ELF-1 (cell line): ENCODE measurements around the gene CEP120.
"Not testable (repeated sequence)": the region's sequence is repeated elsewhere in the genome, so short reads cannot be mapped to it uniquely, and the experiment has no call there.

Source experiments
- DNase-seq: peaks from one replicate; pipeline ENCODE4 v3.0.0-alpha.2; 2016; ENCODE audit warnings: low read depth, low spot score

CEP120 gene

DNA sequence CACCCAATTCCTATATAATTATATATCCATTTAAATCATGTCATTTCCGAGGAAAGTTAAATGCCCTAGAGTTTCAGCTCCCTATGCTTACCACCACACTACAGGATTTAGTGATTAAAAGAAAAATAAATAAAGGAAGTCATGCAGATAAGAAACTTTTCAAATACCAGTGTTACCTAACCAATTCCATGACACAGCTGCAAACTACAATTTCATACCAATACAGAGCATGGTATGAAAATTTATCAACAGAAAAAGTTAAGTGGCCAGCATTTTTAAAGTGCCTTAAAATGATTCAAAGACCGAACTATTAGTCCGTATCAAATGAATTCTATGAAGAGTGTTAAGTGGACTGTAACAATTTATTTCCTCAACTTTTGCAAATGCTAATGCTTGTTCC is 35.9 kb downstream of the CEP120 start:
- no peak for DNase-seq

DNA sequence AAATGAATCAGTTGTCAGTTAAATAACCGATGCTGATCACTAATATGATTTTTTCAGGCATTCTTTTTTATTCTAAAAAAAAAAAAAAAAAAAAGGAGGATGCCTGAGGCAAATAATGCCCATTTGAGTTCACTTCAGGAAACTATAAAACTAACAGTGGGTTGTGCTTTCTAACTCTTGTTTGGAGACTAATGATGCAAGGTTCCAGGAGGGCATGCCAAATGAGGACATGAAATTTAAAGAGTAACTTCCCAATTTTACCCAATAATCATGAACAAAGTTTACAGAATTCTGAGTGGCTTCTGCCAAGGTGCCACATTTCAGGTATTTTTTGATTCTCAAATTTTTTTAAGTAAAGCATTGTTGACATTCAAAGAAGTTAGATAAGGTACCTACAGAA is 41.0 kb downstream of the CEP120 start:
- no peak for DNase-seq

DNA sequence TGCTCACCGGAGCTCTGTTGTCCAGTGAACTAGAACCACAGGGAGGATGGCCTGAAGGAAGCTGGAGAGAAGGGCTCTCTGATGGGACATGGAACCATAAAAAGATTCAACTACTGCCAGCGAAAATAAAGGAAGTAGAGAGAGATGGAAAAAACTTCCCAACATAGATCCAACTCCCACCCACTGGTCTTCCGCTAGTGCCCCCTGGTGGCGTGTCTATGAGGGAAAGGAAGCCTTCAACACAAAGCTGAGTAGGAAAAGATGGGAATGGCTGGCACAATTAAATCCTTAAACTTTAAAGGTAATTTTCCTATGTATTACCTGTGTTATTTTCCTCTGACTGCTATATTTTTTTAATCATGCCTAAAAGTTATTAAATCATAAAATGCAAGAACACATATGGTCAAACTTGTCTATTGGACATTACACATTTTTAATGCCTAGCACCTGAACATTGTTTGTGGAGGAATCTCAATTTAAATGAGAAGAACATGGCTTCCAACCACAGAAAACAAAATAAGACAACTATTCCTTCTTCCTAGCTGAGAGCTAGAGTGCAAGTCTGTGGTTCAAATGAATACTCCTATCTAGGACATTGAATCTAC is 51.5 kb downstream of the CEP120 start:
- peak; percentile 27 for DNase-seq

DNA sequence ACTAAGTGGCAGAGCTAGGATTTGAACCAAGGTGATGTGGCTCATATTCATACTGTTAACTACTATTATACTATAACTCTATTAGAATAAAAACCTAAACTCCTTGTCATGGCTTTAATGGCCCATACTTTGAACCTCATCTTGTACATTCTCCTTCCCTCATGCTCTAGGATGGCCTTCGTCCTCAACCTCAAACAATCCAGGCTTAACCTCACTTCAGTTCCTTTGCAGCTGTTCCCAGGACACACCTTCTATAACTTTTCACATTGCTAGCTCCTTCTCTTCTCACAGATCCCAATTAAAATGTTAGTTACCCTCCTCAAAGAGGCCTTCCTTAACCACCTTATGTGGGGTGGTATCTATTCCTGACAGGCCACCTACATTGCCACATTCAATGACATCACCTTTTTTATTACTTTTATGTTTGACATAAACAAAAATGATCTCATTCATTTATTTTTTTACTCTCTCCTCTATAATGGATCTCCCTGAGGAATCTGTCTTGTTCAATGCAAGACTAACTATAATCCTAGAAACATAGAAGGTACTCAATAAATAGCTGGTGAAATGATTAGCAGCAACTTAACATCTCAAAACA is 53.7 kb downstream of the CEP120 start:
- no peak for DNase-seq

DNA sequence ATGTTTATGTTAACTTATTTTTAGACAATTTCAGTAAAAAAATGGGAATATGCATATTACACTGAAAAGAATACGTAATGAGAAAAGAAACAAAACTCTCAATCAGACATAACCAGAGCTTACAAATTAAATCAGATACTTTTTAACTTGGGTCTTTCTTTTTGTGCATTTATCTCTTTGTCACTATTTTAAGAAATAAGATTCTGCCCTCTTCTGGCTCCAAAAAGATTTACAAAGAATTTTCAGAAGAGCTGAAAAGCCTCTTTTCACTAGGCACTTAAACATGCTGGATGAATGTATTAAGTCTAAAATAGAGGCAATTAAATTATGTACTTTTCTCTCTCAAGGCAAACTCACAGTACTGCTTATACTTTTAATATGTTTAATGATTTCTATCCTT is 55.5 kb downstream of the CEP120 start:
- DNase-seq = no peak

DNA sequence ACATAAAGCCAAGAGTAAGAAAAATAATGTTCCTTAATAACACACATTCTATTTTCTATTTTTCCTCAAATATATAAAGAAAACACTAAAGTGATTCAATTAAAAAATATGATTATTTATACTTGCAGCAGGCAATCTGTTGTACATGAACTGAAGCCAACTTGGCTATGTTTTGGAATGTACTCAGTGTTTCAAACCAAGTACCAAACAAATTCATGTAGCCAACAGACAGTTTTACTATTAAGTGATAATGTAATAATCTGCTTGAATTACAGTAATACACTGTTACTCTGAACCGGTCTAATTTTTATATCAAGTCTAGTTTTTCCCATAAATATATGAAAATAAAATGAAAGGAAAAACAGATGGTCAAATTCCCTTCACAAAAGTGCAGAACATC is 58.0 kb downstream of the CEP120 start:
- no peak for DNase-seq

DNA sequence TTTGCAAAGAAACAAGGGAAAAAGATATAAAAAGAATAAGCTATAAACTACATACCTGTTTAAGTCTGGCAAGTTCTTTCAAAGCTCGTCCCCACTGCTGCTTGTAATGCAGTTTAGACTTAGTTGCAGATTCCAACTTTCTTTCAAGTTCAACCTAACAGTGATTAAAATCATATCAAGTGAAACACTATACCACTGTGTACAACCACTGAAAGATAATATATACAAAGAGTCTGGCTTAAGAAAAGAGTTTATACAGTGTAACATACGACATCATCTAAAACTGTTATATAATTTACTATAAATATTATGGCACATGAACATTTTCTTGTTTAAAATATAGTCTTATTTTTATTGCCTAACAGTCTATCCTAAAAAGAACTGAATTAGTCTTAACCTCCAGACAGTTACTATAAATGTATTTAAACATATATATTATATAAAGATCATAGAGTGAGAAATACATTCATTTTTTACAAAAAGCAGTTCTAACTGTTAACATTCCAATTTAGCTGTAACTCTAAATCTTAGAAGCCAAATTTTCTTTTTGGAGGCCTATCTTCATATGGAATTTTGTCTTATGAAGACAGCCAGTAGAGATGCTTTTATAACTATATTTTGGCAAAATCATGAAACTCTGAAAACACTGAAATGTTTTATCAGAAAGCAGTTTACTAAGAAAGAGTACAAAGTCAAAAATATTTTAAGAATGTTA is 58.6 kb downstream of the CEP120 start:
- no peak for DNase-seq

DNA sequence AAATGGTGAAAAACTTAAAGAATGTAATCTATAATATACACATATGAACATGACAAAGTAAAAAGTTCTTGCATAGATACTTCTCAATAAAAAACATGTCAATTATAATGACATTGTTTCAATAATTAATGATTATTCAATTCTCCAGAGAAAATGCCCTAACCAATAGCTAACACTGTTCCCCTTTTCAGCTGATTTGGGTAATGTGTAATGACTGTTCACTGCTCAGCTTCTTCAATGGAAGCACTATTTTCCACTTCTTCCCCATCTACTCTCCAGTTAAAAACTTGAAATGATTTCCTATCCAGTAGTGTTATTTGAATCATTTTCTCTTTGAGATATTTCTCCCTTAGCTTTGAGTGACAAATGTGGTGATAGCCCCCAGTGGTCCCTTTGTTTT is 62.3 kb downstream of the CEP120 start:
- no peak for DNase-seq

DNA sequence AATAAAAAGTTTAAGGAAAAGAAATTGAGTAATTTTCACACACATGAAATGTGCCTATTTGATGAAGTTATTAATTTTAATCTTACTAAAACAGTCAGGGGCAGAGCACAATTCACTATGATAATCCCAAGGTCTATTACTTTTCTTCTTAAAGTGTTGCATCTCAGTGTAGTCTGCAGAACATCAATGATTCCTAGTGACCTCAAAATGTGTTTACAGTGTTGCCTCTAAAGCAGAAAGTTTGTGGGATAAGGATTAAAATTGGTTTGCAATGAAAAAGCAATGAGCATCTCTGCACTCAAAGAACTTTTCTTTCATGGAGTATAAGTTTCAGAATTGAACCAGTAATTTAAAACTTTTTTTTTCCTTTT is 63.0 kb downstream of the CEP120 start:
- DNase-seq = no peak

DNA sequence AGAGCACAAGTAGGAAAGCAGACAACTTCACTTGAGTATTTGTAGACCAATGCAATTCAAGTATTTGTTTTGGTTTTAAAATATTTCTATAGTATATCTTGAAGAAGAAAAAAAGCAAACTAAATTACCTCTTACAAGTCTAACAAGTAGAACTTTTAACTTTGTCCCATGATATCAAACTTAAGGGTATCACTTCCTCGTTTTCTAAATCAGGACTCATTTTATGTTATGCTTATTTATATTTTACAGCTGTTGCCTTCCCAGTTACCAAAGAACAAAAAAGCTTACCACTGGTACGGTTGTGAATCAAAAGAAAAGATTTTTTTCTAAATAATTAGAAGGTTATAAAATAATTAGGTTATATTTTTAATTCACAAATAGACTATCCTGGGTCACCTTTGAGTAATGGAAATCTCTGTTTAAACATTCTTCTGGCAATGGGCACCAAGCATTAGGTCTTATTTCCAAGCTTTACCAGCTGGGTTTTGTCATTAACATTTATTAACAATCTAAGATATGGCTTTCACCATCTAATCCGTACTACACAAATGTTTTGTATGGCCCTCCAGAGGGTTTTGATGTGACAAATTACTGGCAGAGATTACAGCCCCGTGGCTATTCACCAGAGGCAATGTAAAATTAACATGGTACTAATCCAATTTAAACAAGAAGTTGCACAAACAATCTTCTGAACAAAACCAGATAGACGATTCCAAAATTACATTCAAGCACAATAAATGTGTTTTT is 63.6 kb downstream of the CEP120 start:
- DNase-seq = no peak

DNA sequence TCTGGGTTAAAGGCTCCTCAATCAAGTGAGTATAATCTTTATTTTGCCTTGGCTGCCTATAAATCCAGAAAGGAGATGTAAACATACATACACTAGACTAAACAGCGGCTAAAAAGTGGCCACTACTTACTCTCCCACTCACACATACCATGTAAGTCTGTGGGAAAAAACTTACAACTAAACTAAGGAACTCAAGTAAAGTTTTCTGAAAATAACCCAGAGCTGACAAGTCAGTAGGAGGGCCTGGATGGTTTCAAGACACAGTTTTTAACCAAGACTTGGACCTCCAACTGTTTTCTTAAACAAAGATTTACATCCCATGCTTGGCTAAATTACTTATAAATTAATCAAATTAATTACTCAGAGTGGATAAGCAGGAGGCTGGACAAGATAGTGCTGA is 64.5 kb downstream of the CEP120 start:
- DNase-seq = no peak

DNA sequence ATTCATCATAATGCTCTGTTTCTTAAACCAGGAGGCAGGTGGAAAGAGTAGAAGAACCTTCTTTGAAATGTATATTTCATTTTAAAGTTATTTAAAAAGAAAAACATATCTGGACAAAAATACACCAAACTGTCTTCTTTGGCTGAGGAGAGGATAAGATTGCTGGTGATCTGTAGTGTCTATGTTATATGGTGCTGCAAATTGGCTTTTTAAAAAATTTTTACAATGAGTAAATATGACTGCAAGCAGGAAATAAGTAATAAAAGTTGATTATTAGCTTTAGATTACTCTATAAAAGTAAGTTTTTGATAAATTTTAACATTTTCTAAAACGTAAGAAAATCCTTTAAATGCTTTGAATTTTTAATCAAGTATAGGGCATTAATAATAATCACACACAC is 64.9 kb downstream of the CEP120 start:
- no peak for DNase-seq

DNA sequence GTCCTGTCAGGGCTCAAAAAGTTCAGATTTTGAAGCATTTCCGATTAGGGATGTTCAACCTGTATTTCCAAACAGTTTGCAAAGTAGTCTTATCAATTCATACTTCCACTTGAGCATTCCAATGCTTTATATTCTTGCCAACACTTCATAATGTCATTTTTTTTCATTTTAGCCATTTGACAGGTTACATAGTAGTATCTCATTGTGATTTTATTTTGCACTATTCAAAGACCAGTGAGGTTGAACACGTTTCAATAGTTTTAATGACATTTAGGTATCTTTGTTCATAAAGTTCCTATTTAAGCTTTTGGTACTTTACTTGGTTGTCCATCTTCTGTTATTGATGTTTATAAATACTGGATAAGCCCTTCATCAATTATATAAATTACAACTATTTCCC is 71.4 kb downstream of the CEP120 start:
- DNase-seq = no peak

DNA sequence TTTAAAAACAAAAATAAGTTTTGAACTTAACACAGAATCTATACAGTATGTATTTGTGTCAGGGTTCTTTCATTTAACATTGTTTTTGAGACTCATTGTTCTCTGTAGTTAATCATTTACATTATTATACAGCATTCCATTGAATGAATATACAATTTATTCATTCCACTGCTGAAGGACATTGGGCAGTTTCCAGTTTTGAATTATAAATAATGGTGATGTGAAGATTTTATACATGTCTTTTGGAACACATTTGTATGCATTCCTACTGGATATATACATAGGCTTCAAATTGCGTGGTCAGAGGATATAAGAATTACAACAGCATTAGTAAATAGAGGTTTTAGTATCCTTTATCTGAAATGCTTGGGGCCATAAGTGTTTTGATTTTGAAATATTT is 72.0 kb downstream of the CEP120 start:
- DNase-seq = no peak

DNA sequence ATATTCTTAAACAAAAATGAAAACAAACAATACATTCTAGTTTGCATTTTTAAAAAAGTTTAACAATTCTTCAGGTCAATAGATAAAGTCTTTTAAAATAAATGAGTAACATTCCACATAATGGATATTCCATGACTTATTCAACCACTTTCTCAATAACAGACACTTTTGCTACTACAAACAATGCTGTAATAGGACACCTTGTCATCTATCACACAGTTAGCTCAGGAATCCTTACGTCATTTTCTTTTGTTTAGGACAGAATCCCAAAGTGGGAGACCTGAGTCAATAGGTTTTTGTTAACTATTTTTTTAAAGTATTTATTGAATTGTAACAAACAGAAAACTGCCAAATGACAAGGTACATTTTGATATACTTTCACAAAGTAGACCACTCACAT is 72.5 kb downstream of the CEP120 start:
- DNase-seq = no peak

DNA sequence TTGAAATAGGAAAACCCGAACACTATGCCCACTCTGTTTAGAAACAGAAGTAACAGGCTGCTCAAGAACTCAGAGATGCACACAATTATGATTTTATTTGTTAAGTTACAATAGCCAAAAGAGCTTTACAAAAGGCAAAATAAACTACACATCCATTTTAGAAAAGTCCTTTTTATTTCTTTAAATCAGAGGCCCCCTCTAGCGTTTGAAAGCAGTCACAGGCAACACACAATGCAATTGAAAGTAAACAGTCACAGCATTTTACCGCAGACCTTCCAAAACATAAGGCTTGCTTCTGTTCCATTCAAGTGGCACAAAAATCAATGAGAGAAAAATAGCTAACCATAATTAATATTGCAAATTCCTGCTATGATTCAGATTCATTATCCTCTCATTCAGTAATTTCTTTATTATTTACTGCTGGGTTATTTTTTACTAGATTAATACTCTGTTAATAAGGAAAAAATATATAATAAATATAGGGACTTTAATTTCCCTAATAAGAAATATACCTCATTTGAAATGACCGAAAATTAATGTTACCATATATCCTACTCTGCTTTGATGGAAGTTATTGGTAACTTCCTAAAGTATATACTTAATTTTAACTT is 78.3 kb downstream of the CEP120 start:
- peak; percentile 15 for DNase-seq

DNA sequence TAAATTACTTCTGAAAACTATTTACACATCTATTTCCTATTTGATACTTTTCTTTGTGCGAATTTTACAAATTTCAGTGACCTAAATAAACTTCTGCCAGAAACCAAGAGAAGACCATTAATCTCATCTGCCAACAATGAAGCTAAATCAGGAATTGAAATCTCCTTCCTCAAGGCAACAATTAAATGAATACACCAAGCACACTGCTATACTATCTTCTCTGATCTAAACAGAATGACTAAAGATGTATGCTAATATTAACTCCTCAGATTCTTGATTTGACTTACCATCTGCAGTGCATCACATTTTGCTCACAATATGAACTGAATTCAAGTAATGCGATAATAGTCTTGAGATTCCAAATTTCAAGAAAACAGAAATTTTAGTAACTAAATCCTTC is 82.3 kb downstream of the CEP120 start:
- no peak for DNase-seq

DNA sequence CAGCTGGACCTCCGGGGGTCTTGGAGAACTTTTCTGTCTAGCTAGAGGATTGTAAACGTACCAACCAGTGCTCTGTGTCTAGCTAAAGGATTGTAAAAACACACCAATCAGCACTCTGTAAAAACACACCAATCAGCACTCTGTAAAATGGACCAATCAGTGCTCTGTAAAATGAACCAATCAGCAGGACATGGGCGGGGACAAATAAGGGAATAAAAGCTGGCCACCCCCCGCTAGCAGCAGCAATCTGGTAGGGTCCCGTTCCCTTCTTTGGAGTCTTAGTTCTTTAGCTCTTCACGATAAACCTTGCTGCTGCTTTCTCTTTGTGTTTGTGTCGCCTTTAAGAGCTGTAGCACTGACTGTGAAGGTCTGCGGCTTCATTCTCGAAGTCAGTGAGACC is 114.8 kb downstream of the CEP120 start:
- not testable (repeated sequence) for DNase-seq

DNA sequence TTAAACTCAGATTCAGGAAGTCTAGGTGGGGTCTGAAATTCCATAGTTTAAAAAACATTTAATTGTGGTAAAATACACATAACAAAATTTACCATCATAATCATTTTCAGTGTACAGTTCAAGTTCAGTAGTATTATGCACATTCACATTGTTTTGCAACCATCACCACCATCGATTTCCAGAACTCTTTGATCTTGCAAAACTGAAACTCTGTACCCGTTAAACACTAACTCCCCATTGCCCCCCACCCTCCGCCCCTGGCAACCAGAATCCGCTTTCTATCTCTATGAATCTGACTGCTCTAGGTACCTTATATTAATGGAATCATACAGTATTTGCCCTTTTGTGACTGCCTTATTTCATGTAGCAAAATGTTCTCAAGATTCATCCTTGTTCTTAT is 117.5 kb downstream of the CEP120 start:
- no peak for DNase-seq

DNA sequence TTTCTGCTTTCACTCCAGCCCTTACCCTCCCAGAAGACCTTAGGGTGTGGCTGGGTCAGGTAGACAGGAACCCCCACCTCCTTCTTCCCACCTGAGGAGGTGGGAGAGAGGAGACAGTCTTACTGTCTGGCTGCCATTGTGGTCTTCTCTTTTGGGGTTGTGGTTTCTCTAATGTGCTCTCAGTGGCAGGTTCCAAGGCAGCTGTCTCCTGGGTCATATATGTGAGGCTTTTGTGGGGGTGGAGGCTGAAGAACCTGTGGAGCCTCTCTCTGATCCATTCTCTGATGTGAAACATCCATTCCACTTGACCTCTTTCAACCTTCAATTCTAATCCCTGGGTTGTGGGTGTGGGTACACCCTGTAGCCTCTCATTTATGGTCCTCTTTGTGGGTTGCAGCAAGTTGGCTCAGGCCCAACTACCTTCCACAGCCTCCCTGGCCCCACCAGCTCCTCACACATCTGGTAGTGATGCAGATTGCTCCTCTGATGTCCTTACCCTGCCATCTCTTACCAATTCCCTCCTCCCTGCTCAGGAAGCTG is 118.4 kb downstream of the CEP120 start:
- no peak for DNase-seq

DNA sequence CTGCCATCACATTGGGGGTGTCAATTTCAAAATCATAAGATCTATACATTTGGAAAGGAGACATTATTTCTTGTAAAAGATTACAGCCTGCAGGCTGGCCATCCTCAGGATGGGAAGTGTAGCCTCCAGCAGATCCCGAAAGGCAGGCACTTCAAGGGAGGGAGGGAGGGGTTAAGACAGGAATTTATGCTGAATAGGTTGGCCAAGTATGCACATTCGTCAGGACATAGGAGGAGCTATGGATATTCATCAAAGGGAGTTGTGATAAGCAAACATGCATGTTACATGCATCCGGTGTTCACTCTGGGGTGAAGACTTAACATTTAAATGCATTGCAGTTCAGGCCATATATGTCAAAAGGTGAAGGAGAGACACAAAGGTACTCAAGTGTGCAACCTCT is 119.4 kb downstream of the CEP120 start:
- no peak for DNase-seq

DNA sequence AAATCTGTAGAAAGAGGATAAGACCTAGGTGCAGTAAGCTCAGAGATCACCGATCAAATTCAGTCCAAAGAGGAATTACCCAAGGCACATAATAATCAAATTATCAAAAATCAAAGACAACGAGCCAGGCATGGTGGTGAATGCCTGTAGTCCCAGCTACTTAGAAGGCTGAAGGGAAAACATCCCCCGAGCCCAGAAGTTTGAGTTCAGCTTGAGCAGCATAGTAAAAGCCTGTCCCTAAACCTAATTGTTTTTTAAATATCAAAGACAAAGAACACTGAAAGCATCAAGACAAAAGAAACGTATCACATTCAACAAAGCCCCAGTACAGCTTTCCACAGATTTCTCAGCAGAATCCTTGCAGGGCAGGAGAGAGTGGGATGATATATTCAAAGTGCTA is 122.9 kb downstream of the CEP120 start:
- DNase-seq = no peak
